Hematopoietic multipotent progenitor cell treated with erythropoietin and hydrocortisone succinate and interleukin-3 and kit ligand, for 6 days (in vitro differentiated cells): ENCODE measurements around the gene GRAMD4.

Experiments
- DNase-seq: peaks from one replicate; pipeline ENCODE4 v3.0.0-alpha.2; 2015

The GRAMD4 gene

DNA sequence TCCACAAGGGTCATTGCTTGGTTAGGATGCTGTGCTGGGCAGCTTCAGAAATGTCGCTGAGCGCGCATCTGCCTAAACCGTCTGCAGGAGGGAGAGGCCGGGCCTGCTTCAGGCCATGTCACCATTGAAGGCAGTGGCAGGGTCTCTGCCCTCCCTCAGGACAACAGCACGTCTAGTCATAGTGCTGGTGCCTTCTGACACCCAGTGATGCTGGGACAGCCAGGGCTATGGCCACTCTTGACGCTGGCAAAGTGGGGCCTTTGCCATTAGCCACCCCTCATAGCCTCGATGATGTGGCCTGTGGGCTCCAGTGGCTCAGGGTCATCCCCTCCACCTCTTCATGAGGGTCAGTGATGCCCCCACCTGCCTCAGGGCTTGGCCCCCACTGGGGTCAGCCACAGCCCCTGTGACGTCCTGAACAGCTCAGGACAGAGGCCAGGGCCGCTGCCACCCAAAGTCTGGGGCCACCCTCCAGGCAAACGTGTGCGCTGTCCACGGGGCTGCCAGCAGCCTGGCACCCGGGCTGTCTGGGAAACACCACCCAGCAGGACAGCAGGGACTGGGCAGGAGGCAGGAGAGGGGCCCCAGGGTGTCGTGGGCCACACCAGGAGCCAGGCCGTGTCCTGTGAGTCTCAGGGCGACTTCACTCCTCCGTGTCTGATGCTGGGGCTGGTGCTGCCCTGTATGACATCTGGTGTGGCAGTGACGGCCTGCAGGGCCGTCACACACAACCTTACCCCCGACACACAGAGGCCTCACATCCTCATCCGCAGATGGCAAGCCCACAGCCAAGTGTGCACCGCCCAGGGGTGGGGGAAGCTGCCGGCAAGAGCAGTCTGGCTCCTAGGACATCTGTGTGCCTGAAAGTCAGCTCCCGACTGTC, 75.4 kb downstream of the GRAMD4 start:
- no peak for DNase-seq

DNA sequence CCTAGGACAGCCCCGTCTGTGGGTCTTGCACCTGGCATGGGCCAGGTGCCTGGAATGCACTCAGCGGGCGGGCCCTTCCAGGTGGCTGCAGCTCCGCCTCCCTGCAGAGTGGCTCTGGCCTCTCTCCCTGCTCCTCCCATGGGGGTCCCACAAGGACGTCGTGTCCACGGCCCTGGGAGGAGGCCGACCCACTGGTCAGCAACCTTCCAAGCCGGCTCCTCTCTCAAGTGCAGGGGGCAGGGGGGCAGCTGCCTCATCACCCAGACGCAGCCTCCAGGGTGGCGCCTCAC, 76.0 kb downstream of the GRAMD4 start:
- DNase-seq, result no peak

DNA sequence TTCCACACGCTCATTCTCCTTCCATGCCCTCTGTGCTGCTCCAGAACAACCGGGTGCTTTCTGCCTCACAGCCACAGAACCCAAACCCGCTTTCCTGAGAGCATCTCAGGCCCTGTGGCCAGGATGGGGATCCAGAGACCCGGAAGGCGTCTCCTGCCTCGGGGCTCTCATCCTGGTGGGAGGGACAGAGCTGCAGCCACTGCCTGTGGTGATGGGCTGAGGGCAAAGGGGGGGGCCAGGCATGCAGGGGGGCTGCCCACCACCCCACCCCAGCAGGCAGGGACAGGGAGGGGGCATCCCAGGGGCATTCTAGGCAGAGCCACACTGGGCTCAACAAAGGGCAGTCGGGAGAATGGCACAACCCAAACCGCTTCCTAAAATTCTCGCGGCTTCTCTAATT, 76.4 kb downstream of the GRAMD4 start:
- DNase-seq, result no peak

DNA sequence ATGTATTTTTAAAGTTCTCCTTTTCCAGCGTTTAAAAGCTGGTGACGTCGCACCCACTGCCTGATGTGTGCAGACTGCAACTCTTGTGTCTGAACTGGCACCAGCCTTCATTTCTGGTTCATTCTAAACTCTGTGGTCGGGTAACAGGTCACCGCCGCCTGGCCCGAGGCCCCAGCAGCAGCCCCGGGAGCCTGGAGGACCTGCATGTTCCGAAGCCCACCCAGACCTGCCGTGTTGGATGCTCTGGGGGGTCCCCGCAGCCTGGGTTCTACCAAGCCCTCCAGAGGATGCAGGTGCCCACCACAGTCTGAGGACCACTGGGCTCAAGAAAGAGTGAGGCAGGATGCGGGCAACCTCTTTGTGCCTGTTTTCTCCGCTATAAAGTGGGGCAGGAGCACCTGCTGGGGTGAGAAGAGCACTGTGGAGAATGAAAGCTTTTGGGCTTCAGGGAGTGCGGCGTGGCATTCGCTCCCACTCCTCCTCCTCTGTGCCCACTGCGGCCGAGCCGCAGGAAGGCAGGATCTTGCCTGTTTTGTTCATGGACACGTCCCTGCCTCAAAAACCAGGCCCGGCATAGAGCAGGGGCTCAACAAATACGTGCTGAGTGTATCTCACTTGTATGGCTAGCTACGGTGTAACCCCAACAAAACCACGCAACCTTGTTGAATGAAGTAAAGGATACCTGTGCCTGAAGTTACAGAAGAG, 77.8 kb downstream of the GRAMD4 start:
- DNase-seq, result no peak

DNA sequence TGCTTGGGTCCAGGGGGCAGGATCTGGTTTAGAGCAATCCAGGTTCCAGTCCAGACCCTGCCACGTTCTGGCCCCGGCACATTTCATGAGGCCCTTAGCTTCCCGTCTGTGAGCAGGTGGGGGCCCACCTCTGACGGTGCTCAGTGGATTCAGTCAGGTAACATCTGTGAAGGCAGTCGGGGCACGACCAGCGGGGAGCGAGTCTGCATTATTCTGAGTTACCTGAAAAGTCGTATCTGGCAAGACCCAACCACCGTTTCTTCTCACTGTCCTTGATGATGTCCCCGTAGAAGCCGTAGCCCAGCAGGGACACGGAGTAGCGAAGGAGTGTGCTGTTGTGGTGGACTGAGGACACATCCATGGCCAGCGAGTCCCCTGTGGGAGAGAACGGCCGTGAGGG, 78.9 kb downstream of the GRAMD4 start:
- DNase-seq, result no peak

DNA sequence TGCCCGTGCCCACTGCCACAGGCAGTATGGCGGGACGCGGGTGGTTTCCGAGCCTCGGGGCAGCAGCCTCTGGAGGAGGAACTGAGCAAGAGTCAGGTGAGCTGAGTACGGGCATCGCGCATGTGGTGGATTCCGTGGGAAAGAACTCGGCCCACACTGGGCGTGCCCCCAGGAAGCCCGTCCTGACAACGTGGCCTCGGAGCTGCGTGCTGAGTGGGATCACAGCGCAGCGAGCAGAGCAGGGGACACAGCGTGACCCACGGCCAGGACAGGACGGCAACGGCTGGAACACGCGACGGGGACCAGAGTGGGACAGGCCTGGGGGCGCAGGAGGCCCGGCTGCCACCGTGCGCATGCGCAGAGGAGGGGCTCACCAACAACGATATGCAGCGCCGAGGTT, 81.1 kb downstream of the GRAMD4 start:
- no peak for DNase-seq

DNA sequence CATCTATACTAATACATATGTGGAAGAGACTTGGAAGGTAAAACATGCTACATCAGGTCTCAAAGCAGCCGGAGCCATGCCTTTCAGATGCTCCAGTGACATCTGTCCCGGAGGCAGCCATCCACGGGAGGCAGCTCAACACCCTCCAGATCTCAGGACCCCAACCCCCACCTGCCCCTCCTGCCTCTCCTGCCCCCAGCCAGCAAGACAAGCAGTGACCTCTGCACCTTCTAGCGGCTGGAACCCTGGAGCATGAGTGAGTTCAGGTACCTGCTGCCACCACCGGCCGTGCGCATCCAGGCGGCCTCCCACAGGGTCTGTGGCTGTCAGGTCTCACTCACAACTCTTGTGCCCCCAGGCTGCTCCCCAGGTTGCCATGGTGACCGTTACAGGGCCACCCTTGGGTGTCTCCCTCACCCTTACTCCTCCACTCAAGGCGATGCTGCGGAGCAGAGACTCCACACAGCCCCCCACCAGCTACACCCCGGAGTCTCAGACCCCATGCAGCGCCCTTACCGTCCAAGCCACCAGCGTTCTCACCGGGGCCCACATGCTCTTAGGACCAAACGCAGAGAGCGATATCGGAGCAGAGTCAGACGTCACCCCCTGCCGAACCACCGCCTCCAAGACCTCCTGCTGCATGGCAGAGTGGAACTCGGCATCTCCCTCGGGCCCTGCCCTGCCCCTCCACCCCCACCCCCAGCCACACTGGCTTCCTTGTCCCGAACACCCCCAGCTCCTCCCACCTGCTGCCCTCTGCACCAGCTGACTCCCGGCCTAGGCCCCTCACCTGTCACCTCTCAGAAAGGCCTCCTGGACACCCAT, 83.2 kb downstream of the GRAMD4 start:
- DNase-seq, result no peak

DNA sequence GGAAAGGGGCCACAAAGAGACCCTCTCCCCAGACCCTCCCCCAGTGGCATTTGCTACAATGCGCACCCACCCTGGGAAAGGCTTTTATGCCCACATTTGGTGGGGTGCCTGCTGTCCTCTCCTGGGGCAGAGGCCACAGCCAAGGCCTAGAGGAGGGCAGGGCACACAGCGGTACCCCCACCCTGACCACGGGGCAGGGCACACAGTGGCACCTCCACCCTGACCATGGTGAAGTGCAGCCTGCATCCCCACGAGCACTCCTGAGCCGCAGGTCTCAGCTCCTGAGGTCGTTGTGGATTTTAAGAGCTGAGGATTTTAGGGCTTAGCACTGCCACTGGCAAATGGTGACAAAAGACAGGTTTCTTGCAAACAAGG, 83.8 kb downstream of the GRAMD4 start:
- no peak for DNase-seq

DNA sequence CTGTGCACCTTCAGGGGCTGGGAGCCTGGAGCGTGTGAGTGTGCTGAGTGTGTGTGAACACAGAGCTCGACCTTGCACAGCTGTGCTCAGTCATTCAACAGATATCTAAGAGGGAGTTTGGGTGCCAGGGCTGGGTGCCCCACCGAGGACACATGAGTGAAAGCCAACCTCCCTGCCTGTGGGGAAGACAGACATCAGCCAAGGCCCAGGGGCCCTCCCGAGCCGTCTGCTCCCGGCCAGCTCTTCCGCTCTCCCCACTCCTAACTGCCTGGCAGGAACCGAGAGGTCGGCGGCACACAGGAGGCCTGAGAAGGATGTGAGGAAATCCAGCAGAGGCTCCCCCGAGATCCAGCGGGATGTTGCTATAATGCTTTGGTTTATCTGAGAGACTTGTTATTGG, 85.9 kb downstream of the GRAMD4 start:
- DNase-seq, result no peak

DNA sequence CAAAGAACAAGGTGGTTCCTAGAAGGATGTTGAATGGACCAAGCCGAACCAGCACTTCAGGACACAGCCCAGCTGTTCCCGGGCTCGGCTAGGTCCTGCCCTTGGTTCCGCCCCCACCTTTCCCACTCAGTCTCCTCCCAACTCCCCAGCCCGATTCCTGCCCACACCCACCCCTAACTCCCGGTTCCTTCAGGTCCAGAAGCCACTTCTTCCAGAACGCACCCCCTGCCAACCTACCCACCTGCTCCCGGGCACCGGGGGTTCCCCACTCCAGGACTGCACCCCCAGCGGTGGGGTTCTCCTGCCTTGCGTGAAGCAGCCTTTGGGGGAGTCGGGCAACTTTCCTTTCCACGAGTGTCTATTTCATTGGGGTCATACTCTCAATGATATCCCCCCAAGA, 87.1 kb downstream of the GRAMD4 start:
- no peak for DNase-seq

DNA sequence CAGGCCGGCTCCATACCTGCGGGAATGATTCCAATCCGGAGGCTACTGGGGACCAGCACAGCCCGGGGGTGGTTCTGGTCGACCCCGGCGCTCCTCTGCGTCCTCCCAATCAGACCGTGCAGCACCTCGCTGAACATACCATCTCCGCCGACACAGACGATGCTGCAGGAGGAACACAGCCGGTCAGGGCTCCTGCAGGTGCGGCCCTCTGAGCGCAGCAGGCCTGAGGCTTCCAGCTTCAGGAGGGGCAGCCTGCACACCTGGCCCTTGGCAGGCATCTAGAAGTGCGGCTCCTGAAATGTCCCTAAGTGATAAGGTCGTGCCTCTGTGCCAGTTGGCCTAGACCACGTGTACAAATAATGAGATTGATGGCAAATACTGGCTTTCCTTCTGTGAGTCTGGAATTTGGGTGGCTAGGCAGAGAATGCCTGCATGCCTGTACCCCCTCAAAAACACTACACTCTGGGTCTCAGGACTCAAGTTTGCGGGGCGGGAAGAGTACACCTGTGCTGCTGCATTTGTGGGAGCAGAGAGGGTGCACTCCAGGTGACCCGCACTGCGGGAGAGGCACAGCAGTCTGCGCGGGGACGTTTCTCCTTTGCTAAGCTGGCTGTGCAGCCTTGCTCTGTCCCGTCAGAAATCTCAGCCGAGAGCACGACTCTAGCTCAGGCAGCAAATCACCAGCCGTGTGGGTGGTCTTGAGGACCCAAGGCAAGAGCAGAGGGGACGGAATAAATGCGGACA, 87.8 kb downstream of the GRAMD4 start:
- no peak for DNase-seq

DNA sequence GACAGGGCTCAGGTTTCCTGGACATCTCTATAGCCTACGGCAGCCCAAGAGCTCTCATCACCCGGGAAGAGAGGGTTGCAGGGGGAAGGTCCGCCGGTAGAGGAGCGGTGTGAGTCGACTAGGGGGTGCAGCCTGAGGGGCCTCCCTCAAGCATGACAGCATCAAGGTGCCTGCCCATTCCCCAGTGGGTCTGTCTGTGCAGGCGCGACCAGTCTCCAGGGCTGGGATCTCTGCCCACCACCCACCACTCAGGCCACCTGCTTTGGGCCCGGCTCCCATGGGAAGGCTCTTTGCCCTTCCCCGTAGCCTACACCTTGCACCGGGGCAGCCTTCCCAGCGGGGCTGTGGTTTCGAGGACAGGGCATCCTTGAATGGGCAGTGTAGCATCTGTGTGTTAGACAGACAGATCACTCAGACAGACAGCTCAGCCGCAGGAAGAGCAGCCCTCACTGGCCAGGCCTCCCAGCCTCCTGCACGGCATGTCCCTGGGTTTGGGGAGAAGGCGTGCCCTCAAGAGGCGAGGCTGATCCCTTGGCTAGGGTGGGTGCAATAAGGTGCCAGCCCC, 88.7 kb downstream of the GRAMD4 start:
- DNase-seq, result no peak

DNA sequence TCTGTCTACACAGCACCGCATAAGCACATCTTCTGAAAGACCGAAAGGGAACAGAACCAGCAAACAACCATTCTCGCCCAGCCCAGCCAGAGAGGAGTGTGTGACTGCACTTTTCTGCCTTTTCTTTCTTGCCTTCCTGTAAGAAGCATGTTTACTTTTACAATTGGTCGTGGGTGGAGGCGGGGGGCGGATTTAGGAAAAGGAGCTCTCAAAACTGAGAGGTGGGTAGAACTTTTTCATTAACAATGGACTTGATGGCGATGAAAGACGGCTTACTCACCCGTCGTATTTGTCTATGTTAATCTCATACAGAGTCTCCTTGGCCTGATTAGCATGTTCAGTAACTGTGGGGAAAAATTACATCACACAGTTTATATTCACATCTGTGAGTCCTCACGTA, 90.6 kb downstream of the GRAMD4 start:
- DNase-seq, result no peak

DNA sequence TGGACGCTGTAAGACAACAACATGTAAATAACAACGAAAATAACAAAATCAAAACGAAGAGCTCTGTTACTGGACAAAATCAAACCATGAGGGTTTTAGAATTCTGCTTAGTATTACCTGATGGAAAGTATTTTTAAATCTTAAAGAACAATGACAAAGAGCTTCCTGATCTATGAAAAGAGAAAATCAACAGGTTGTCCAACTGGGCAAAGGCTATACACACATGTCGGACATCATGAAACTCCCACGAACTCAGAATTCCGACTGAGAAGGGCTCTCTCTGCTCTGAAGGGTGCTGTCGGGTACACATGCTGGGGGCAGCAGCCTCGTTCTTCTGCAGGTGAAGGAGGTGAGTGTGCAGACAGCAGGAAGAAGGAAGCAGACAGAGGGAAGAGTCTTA, 92.1 kb downstream of the GRAMD4 start:
- no peak for DNase-seq

DNA sequence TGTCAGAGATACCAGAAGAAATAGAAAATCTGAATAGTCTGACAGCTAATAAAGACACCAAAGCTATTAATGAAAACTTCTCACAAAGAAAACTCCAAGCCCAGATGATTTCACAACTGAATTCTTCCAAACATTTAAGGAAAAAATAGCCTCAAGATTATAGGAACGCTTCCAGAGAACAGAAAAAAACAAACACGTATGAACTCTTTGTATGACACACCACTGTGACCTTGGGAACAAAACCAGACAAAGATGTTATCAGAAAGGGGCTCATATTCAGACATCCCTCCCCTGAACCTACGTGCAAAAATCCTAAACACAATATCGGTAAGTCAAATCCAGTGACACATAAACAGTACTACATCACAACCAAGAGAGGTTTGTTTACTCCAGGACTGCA, 94.4 kb downstream of the GRAMD4 start:
- no peak for DNase-seq

DNA sequence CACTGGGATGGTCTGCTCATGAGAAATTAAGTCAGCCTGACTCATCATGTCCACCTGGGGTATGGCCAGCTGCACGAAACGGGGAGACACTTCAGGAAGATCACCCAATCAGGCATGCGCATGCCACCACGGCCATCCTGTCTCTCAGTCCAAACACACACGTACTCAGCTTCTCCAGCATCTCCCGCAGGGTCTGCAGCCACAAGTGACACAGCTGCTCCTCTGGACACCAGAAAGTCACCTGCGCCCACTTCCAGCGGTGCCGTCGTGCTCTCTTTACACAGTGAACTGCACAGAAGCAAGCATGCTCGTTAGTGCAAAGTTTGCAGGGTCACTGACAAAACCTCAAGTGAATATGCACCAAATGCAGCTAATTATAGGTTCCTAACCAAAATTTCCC, 99.7 kb downstream of the GRAMD4 start:
- DNase-seq, result no peak

DNA sequence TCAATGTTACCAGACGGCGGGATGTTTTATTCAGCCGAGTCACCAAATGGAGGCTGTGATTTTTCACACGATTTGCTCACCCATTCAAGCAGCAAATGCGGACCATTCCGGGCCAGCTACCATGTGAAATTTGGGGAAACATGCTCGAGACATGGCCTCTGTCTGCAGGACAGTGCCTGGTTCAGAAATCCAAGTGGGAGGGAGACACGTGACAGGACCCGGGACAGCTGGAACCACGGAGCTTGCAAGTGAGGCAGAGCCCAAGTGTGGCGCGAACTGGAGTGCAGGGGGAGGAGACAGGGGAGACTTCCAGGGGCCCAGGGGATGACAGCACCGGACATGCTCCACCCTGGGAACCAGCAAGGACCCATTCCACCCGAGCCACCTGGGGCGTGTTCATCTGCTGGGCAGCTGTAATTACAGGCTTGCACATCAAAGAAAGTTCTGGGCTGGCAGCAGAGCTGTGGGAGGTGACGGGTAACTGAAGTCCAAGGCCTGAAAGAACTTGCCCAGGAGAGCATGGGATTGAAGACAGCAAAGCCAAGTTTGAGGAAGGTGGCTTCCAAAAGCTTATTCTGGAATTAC, 101.4 kb downstream of the GRAMD4 start:
- no peak for DNase-seq

DNA sequence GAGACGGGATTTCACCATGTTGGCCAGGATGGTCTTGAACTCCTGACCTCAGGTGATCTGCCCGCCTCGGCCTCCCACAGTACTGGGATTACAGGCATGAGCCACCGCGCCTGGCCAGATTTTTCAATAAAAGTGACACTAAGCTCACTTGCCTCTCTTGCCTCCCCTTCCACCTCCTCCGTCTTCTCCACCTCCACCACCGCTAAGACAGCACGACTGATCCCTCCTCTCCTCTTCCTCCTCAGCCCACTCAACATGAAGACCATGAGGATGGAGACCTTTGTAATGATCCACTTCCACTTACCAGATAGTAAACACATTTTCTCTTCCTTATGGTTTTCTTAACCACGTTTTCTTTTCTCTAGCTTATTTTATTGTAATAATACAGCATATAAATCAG, 103.7 kb downstream of the GRAMD4 start:
- no peak for DNase-seq

DNA sequence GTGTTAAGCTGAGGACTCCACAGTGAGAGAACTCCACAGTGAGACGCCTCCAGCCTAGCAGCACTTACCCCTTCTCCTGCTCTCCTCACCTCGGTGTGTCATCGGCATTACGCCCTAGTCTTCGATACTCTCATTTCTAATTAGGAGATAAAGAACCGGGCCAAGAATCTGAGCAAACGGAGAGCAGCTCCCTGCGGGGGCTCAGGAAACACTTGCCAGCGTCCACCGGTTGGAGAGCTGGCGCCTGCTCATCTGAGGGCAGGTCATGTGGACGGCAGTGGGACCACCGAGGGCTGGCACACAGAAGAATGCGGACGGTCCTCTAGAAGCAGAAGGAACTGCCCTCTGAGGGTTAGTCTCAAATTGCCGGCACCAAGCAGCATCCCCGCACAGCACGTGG, 104.9 kb downstream of the GRAMD4 start:
- no peak for DNase-seq

DNA sequence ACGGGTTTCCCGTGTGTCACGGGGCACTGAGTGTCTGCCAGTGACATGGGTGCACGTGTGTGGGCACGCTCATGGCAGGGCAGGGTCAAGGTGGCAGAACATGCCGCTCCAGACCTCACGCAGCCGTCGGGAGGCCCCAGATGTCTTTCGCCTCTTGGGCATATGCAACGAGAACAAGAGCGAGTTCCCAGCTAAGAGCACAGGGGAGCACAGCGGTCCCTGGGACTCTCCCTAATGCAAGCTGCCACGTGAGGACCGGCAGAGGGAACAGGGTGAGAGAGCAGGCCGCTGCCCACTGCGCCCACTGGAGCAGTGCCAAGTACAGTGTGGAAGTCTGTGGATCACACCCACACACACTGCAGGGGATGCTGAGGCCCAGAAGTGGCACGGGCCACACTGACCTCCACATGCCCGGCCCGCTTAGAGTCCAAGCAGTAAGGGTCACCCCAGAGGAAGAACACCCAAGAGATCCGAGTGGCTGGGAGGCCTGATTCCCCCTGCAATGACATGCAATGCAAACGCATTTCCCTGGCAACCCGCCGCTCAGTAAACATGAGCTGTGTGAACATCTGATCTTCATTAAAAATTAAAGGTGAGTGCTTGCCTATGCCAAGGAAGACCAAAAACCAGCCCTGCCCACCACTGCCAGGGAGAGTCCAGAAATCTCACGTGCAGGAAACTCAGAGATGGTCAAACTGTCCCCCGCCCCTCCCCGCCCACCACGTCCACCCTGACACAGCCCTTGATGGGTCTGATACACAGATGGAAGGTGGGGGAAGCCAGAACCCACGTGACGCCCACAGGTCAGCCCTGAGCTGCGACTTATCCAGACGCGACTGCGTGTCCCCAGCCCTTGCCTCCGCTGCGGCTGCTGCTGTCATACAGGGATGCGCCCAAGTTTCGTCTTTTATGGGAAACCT, 106.1 kb downstream of the GRAMD4 start:
- no peak for DNase-seq

DNA sequence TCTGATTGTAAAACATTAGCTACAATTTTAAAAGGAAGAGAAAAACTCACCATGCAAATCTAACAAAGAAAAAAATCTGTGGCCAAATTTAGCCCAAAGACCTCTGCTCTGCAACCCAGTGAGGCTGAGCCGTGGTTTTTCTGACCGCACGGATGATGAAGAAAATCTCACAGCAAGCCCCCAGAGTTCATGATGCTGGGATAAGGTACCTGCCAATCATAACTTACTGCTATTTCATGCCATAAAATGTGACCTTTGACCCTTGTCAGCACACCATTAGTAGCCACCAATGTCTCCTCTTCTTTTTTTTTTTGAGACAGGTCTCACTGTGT, 106.8 kb downstream of the GRAMD4 start:
- no peak for DNase-seq
